SK-N-MC (cell line): ENCODE measurements around the gene MMP25.

Experiments
- EZH2 ChIP-seq: fragments of 200-600 bp; sonication (generic); IDR thresholded peaks from one replicate; pipeline ENCODE4 v1.6.1; 2017; ENCODE audit warnings: antibody characterized with exemption
- FOXP2 ChIP-seq: optimal IDR thresholded peaks from 2 replicates; pipeline ENCODE3; 2011; ENCODE audit warnings: mild to moderate bottlenecking, moderate library complexity; ENCODE audit not compliant: insufficient read depth; ENCODE audit errors: extremely low read length, control extremely low read depth
- POLR2AphosphoS5 ChIP-seq: IDR thresholded peaks from 2 replicates; pipeline ENCODE4 v1.6.1; 2012; ENCODE audit warnings: mild to moderate bottlenecking, low read depth, low read length, borderline replicate concordance

DNA sequence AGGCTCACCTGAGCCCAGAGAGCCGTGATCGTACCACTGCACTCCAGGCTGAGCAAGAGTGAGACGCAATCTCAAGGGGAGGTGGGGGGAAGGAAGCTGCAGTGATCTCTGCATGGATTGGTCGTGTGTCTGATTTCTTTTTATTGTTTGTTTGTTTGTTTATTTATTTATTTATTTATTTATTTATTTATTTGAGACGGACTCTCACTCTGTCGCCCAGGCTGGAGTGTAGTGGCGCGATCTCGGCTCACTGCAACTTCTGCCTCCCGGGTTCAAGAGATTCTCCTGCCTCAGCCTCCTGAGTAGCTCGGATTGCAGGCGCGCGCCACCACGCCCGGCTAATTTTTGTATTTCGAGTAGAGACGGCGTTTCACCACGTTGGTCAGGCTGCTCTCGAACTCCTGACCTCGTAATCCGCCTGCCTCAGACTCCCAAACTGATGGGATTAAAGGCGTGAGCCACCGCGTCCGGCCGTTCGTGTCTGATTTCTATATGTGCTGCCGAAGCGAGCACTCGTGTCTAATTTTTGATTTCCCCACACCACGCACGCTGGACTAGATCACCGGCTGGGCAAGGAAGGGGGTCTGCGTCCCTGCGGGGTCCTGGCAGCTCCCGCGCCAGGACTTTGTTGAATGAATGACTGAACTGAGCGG is 26.6 kb upstream of the MMP25 start:
- TF ChIP-seq POLR2AphosphoS5 = no peak; the same call in 1 of the 2 replicates
- TF ChIP-seq EZH2 = no peak
- TF ChIP-seq FOXP2 = no peak
